Activated CD4-positive, alpha-beta T cell treated with anti-CD3 and anti-CD28 coated beads for 1 hour (primary cell): ENCODE measurements around the gene CNTLN.
"Not testable (repeated sequence)": the region's sequence is repeated elsewhere in the genome, so short reads cannot be mapped to it uniquely, and the experiment has no call there.

Experiments
- DNase-seq: peaks from one replicate; pipeline ENCODE4 v3.0.0-alpha.2; 2020

The CNTLN gene

GRCh38 chr9:17315341-17315740, 180.5 kb downstream of the CNTLN start:
- DNase-seq: no peak

GRCh38 chr9:17318821-17319320, 184.0 kb downstream of the CNTLN start:
- DNase-seq: no peak

GRCh38 chr9:17319864-17320263, 185.0 kb downstream of the CNTLN start:
- no peak for DNase-seq

- no peak for DNase-seq
Measured at GRCh38 chr9:17322882-17323864, 188.3 kb downstream of the CNTLN start.

- no peak for DNase-seq
Measured at GRCh38 chr9:17328331-17328730, 193.5 kb downstream of the CNTLN start.

GRCh38 chr9:17330097-17330496, 195.3 kb downstream of the CNTLN start:
- no peak for DNase-seq

- DNase-seq: no peak
Measured at GRCh38 chr9:17332115-17332514, 197.3 kb downstream of the CNTLN start.

GRCh38 chr9:17339156-17339555, 204.3 kb downstream of the CNTLN start:
- no peak for DNase-seq

GRCh38 chr9:17342696-17343095, 207.9 kb downstream of the CNTLN start:
- no peak for DNase-seq

GRCh38 chr9:17349831-17350230, 215.0 kb downstream of the CNTLN start:
- no peak for DNase-seq

- not testable (repeated sequence) for DNase-seq
Measured at GRCh38 chr9:17354006-17354405, 219.2 kb downstream of the CNTLN start.

- DNase-seq: no peak
Measured at GRCh38 chr9:17361378-17361777, 226.5 kb downstream of the CNTLN start.

- DNase-seq: no peak
Measured at GRCh38 chr9:17367035-17367434, 232.2 kb downstream of the CNTLN start.

- no peak for DNase-seq
Measured at GRCh38 chr9:17380126-17380861, 245.5 kb downstream of the CNTLN start.

GRCh38 chr9:17387565-17387964, 252.7 kb downstream of the CNTLN start:
- DNase-seq: no peak

GRCh38 chr9:17389026-17389425, 254.2 kb downstream of the CNTLN start:
- no peak for DNase-seq

GRCh38 chr9:17394881-17395510, 260.2 kb downstream of the CNTLN start:
- DNase-seq: no peak

GRCh38 chr9:17397166-17397728, 262.4 kb downstream of the CNTLN start:
- DNase-seq: not testable (repeated sequence)

GRCh38 chr9:17398350-17398749, 263.5 kb downstream of the CNTLN start:
- DNase-seq: no peak

- DNase-seq: no peak
Measured at GRCh38 chr9:17401858-17402257, 267.0 kb downstream of the CNTLN start.

- no peak for DNase-seq
Measured at GRCh38 chr9:17402309-17402708, 267.5 kb downstream of the CNTLN start.

- no peak for DNase-seq
Measured at GRCh38 chr9:17403539-17403938, 268.7 kb downstream of the CNTLN start.

- no peak for DNase-seq
Measured at GRCh38 chr9:17414986-17415385, 280.1 kb downstream of the CNTLN start.
